K562 (cell line): ENCODE data around the gene AGPAT3. TPM values are rescaled to one million over a fixed set of nuclear protein-coding genes. Genes with fewer than 3 reads are reported as not detected.
A peak's percentile ranks its signal among the peaks of the same experiment; 100 is the strongest.

Experiments
- BACH1 ChIP-seq: fragments of 200-800 bp; sonication (Bioruptor generic); IDR thresholded peaks from 2 replicates; pipeline ENCODE4 v1.6.1; 2016; ENCODE audit warnings: missing genetic modification characterization, missing compliant biosample characterization
- CBFA2T3 ChIP-seq: fragments of 450-650 bp; IDR thresholded peaks from 2 replicates; pipeline ENCODE4 v1.6.1; 2017
- DEAF1 ChIP-seq: fragments of 450-650 bp; formaldehyde crosslinking; IDR thresholded peaks from 2 replicates; pipeline ENCODE4 v1.4.0; 2020; ENCODE audit warnings: mild to moderate bottlenecking, moderate library complexity
- E2F8 ChIP-seq: fragments of 450-650 bp; IDR thresholded peaks from 2 replicates; pipeline ENCODE4 v1.7.1; 2018; ENCODE audit warnings: mild to moderate bottlenecking, low read depth; ENCODE audit not compliant: partially characterized antibody
- ELF1 ChIP-seq: fragments of 200-800 bp; sonication (Bioruptor generic); IDR thresholded peaks from 2 replicates; pipeline ENCODE4 v1.6.1; 2016; ENCODE audit warnings: missing genetic modification characterization, missing compliant biosample characterization
- MCM2 ChIP-seq: fragments of 450-650 bp; IDR thresholded peaks from 2 replicates; pipeline ENCODE4 v1.6.1; 2017; ENCODE audit warnings: low read depth, mild to moderate bottlenecking
- MYC ChIP-seq, 2 experiments: fragments of 250-450 bp in 1 of 2; sonication (Bioruptor Pico) in 1 of 2; IDR thresholded peaks; 2 replicates each; pipeline versions ENCODE4 v1.5.1 to v1.6.1; 2012 to 2021; ENCODE audit warnings: low read depth in 2 of 2, borderline replicate concordance in 1 of 2, improper control_type of control experiment in 1 of 2, low read length in 1 of 2, mild to moderate bottlenecking in 1 of 2, moderate library complexity in 1 of 2
- NBN ChIP-seq: fragments of 450-650 bp; IDR thresholded peaks from 2 replicates; pipeline ENCODE4 v1.6.1; 2016; ENCODE audit warnings: low read depth, mild to moderate bottlenecking
- POLR3A ChIP-seq: IDR thresholded peaks from 2 replicates; pipeline ENCODE4 v1.6.1; 2011; ENCODE audit warnings: borderline replicate concordance, mild to moderate bottlenecking, moderate library complexity; ENCODE audit not compliant: insufficient read length, insufficient read depth; ENCODE audit errors: extremely low read depth
- RFX5 ChIP-seq: IDR thresholded peaks from 2 replicates; pipeline ENCODE4 v1.6.1; 2011; ENCODE audit warnings: low read depth, mild to moderate bottlenecking, improper control_type of control experiment, low read length
- ZBED1 ChIP-seq: IDR thresholded peaks from 2 replicates; pipeline ENCODE4 v1.6.1; 2014
- ZBTB5 ChIP-seq: fragments of 450-650 bp; IDR thresholded peaks from 2 replicates; pipeline ENCODE4 v1.6.1; 2017; ENCODE audit warnings: antibody characterized with exemption
- ZNF121 ChIP-seq: sonication (generic); formaldehyde crosslinking; conservative IDR thresholded peaks from 2 replicates; pipeline ENCODE4 v1.8.0; 2022; ENCODE audit warnings: missing genetic modification reagents
- ZNF511 ChIP-seq: sonication (generic); formaldehyde crosslinking; IDR thresholded peaks from 2 replicates; pipeline ENCODE4 v1.8.0; 2022; ENCODE audit warnings: mild to moderate bottlenecking, missing genetic modification reagents
- polyA plus RNA-seq, 8 experiments: library from polyadenylated mRNA; depleted of rRNA in 4 of 8; stranded (reverse) in 5 of 8; unstranded in 3 of 8; fragments of >200 nt; fragmentation: Nextera tagmentation in 2 of 8; fragmentation: Illumina TruSeq in 1 of 8; extraction: Ambion mirVana in 2 of 8; extraction: Trizol in 1 of 8; gene quantifications; 2 replicates each; pipeline versions ENCODE4 v1.2.1 to v1.2.3, GENCODE V29; 2011 to 2014; ENCODE audit warnings: inconsistent platforms in 1 of 8, missing spikeins in 1 of 8
- total RNA-seq, 7 experiments: library from RNA; depleted of rRNA in 6 of 7; stranded (reverse); fragments of >200 nt in 6 of 7; fragmentation: Illumina TruSeq in 2 of 7; extraction: Trizol in 2 of 7; gene quantifications; 2 replicates each; pipeline versions ENCODE4 v1.2.1 to v1.2.3, GENCODE V29; 2011 to 2021; ENCODE audit warnings: low replicate concordance in 1 of 7
- TF ChIP-seq, protein P1 (sequence below): fragments of 250-450 bp; sonication (Bioruptor Pico); IDR thresholded peaks from 2 replicates; pipeline ENCODE4 v1.8.0; 2021; ENCODE audit warnings: mild to moderate bottlenecking, moderate library complexity
- TF ChIP-seq, protein P2 (sequence below), 2 experiments: fragments of 450-650 bp; IDR thresholded peaks; 2 replicates each; pipeline ENCODE4 v1.6.1; 2016

AGPAT3 gene
- total and polyA plus RNA-seq, 9 of the 15 experiments (the other 6 are each of a cell fraction or from before 2014, with no cell fraction given) = 1.5 to 88.4 (median 35.7) TPM

DNA sequence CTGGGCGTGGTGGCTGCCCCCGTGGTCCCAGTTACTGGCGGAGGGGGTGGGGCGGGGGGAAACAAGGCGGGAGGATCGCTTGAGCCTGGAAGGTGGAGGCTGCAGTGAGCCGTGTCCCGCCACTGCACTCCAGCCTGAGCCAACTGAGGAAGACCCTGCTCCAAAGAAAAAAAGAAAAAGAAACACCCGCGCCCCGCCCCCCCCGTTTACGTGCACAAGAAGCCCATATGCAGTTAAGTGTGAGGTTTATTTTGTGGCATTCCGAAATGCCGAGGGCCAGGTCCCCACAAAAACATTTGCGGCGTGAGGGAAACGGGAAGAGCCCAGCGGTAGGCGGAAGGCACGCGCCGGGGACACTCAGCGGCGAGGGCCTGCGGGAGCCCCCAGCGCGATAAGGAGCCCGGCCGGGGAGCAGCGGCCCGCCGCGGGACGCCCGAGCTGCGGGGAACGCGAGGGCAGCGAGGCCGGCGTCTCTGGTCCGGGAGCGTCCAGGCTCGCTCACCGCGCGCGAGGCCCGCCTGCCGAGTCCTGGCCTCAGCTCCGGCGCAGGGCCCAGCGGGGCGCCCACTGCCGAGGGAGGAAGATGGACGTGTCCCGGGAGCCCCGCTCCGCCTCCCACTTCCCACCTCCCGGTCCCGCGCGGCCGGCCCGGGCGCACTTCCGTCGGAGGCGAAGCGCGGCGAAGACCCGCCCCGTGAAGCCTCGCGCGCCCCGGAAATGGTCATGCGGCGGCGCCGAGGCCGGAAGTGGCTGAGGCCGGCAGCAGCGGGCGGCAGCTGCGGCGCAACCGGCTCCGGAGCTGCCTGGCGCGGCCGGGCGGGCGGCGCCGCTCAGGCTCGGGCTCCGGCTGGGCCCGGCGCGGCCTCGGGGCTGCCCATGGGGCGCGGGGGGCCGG is 146.8 kb downstream of the AGPAT3 start, which contains the start of gene TRAPPC10 (continued):
- TF ChIP-seq, protein P1, sequence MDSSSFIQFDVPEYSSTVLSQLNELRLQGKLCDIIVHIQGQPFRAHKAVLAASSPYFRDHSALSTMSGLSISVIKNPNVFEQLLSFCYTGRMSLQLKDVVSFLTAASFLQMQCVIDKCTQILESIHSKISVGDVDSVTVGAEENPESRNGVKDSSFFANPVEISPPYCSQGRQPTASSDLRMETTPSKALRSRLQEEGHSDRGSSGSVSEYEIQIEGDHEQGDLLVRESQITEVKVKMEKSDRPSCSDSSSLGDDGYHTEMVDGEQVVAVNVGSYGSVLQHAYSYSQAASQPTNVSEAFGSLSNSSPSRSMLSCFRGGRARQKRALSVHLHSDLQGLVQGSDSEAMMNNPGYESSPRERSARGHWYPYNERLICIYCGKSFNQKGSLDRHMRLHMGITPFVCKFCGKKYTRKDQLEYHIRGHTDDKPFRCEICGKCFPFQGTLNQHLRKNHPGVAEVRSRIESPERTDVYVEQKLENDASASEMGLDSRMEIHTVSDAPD (CRISPR knock-in tag) = no peak
- TF ChIP-seq ZBTB5 (no peak), E2F8 (peak; percentile 71), MCM2 (no peak), NBN (0 out of 2 replicates have a peak, but pooled peaks have one; percentile 40), ZBED1 (no peak), ELF1 (tag) (peak; percentile 98), CBFA2T3 (no peak), MYC (IDR thresholded peaks at IDR 0.05; ENCODE audit: low read depth, low read length) (peak; percentile 84), MYC (CRISPR knock-in tag; IDR thresholded peaks at IDR 0.05; ENCODE audit: borderline replicate concordance, low read depth) (no peak), DEAF1 (CRISPR knock-in tag) (no peak), POLR3A (no peak), ZNF511 (no peak), RFX5 (no peak), BACH1 (no peak), ZNF121 (no peak)
- TF ChIP-seq, protein P2, sequence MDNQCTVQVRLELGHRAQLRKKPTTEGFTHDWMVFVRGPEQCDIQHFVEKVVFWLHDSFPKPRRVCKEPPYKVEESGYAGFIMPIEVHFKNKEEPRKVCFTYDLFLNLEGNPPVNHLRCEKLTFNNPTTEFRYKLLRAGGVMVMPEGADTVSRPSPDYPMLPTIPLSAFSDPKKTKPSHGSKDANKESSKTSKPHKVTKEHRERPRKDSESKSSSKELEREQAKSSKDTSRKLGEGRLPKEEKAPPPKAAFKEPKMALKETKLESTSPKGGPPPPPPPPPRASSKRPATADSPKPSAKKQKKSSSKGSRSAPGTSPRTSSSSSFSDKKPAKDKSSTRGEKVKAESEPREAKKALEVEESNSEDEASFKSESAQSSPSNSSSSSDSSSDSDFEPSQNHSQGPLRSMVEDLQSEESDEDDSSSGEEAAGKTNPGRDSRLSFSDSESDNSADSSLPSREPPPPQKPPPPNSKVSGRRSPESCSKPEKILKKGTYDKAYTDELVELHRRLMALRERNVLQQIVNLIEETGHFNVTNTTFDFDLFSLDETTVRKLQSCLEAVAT (IDR thresholded peaks at IDR 0.05) = no peak
